ENCODE results near the gene CACNA1B.

The CACNA1B gene

GRCh38 chr9:137832830-137833590 lies 44.6 kb upstream of the CACNA1B start:
- peaks cover 33% of the 10 kb centered on the region for H3K36me3 ChIP-seq
- no peak overlapping the region for H3K27ac ChIP-seq
- no peaks in the 10 kb centered on the region for H3K9me3 ChIP-seq (ENCODE audit: severe bottlenecking)
- no peaks in the 10 kb centered on the region for H3K27me3 ChIP-seq (ENCODE audit: insufficient read depth, low read depth, severe bottlenecking)
- H3K4me3 ChIP-seq (ENCODE audit: low read depth, low read length), result no peak overlapping the region
- DNase-seq, result no peak
- no peak for TF ChIP-seq CTCF (IDR thresholded peaks at IDR 0.05; ENCODE audit: low read depth, low read length)

DNA sequence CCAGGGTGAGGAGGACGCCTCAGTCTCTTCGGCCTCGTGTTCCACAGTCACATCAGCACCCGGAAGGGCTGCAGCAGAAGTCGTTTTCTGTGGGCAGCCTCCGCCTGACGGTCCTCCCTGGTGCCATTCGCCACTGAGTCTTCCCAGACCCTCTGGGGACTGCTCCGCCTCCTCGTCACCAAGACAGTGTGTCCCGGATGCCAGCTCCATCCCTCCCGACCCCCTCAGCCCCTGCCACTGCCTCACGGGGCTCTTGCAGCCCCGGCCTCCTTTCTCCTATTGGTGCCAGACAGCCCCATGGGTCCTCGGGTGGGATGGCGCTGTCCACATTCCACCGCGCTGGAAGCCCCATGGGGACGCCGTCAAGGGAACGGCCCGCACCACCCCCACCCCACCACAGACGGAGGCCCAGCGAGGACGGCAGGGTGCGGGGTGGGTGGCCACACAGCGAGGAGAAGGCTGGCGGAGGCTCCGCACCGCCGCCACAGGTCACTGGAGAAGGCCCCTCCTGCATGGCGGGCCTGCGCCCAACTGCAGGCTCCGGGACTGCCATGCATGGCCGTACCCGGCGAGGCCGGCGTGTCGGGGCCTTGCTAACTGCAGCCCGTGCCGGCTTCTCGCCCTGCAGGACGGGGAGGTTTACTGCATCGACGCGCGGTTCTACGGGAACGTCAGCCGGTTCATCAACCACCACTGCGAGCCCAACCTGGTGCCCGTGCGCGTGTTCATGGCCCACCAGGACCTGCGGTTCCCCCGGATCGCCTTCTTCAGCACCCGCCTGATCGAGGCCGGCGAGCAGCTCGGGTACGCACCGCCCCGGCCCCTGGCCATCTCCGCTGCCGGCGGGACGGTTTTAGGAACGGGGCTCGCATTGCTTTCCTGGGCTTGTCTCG lies 43.6 kb upstream of the CACNA1B start:
- DNase-seq, result no peak
- Histone ChIP-seq H3K27ac (no peak overlapping the region), H3K27me3 (ENCODE audit: insufficient read depth, low read depth, severe bottlenecking) (no peaks in the 10 kb centered on the region), H3K4me3 (ENCODE audit: low read depth, low read length) (no peak overlapping the region), H3K9me3 (ENCODE audit: severe bottlenecking) (no peaks in the 10 kb centered on the region), H3K36me3 (peaks cover 33% of the 10 kb centered on the region)
- no peak for TF ChIP-seq CTCF (IDR thresholded peaks at IDR 0.05; ENCODE audit: low read depth, low read length)

DNA sequence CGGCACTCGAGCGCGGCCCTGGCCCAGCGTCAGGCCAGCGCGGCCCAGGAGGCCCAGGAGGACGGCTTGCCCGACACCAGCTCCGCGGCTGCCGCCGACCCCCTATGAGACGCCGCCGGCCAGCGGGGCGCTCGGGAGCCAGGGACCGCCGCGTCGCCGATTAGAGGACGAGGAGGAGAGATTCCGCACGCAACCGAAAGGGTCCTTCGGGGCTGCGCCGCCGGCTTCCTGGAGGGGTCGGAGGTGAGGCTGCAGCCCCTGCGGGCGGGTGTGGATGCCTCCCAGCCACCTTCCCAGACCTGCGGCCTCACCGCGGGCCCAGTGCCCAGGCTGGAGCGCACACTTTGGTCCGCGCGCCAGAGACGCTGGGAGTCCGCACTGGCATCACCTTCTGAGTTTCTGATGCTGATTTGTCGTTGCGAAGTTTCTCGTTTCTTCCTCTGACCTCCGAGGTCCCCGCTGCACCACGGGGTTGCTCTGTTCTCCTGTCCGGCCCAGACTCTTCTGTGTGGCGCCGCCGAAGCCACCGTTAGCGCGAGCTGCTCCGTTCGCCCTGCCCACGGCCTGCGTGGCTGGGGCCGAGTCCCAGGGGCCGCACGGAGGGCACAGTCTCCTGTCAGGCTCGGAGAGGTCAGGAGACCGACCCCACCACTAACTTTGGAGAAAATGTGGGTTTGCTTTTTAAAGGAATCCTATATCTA lies 42.6 kb upstream of the CACNA1B start:
- H3K4me3 ChIP-seq (ENCODE audit: low read depth, low read length), result no peak overlapping the region
- DNase-seq, result no peak
- no peak for TF ChIP-seq CTCF (IDR thresholded peaks at IDR 0.05; ENCODE audit: low read depth, low read length)
- H3K36me3 ChIP-seq, result peaks cover 33% of the 10 kb centered on the region
- H3K27ac ChIP-seq, result no peak overlapping the region
- H3K9me3 ChIP-seq (ENCODE audit: severe bottlenecking), result no peaks in the 10 kb centered on the region
- H3K27me3 ChIP-seq (ENCODE audit: insufficient read depth, low read depth, severe bottlenecking), result no peaks in the 10 kb centered on the region

- H3K36me3 ChIP-seq, result peaks cover 33% of the 10 kb centered on the region
These were observed 41.3 kb upstream of the CACNA1B start for GRCh38 chr9:137836151-137836830.

More at GRCh38 chr9:137836151-137836830, 41.3 kb upstream of the CACNA1B start:
- Histone ChIP-seq H3K9me3 (ENCODE audit: severe bottlenecking) (no peaks in the 10 kb centered on the region), H3K27ac (no peak overlapping the region), H3K4me3 (ENCODE audit: low read depth, low read length) (no peak overlapping the region), H3K27me3 (ENCODE audit: insufficient read depth, low read depth, severe bottlenecking) (no peaks in the 10 kb centered on the region)
- no peak for TF ChIP-seq CTCF (IDR thresholded peaks at IDR 0.05; ENCODE audit: low read depth, low read length)
- no peak for DNase-seq
